Neural cell (in vitro differentiated cells): Measurements from ENCODE around the gene BLOC1S3. TPM values are rescaled to one million over a fixed set of nuclear protein-coding genes. Genes with fewer than 3 reads are reported as not detected.

Experiments used
- H2AFZ ChIP-seq: fragments of 200-600, 300-800 bp; sonication (generic), shearing (Covaris generic); 2 replicates; pipeline ENCODE4 v1.6.0; 2014; ENCODE audit warnings: low read depth, mild to moderate bottlenecking, antibody characterized with exemption, low read length, moderate library complexity
- H3F3A ChIP-seq: fragments of 200-600 bp; shearing (Covaris generic); 2 replicates; pipeline ENCODE4 v1.6.1; 2016; ENCODE audit warnings: mild to moderate bottlenecking, moderate library complexity, mixed read lengths, antibody characterized with exemption, low read length; ENCODE audit not compliant: insufficient read depth, poor library complexity, severe bottlenecking
- H3K27ac ChIP-seq: fragments of 200-600, 300-800 bp; sonication (generic), shearing (Covaris generic); 2 replicates; pipeline ENCODE4 v1.5.1; 2014; ENCODE audit warnings: mild to moderate bottlenecking, low read length, moderate library complexity
- H3K27me3 ChIP-seq: fragments of 300-800, 200-600 bp; sonication (generic), shearing (Covaris generic); 2 replicates; pipeline ENCODE4 v1.6.0; 2014; ENCODE audit warnings: mild to moderate bottlenecking, low read depth, low read length, moderate library complexity; ENCODE audit not compliant: insufficient read depth
- H3K36me3 ChIP-seq: fragments of 300-800, 200-600 bp; sonication (generic), shearing (Covaris generic); 2 replicates; pipeline ENCODE4 v1.5.1; 2014; ENCODE audit warnings: mild to moderate bottlenecking, antibody characterized with exemption, low read length, moderate library complexity; ENCODE audit not compliant: insufficient read depth
- H3K4me2 ChIP-seq: fragments of 300-800, 200-600 bp; sonication (generic), shearing (Covaris generic); 2 replicates; pipeline ENCODE4 v1.6.0; 2014; ENCODE audit warnings: mild to moderate bottlenecking, low read length
- H3K4me3 ChIP-seq: fragments of 300-800, 200-600 bp; sonication (generic), shearing (Covaris generic); 2 replicates; pipeline ENCODE4 v1.5.1; 2014; ENCODE audit warnings: mild to moderate bottlenecking, low read length, moderate library complexity
- H3K79me2 ChIP-seq: fragments of 200-600 bp; shearing (Covaris generic); replicated peaks from 2 replicates; pipeline ENCODE4 v1.6.0; 2014; ENCODE audit warnings: mild to moderate bottlenecking, low read length, moderate library complexity; ENCODE audit not compliant: insufficient read depth
- H3K9ac ChIP-seq: fragments of 300-800, 200-600 bp; sonication (generic), shearing (Covaris generic); 2 replicates; pipeline ENCODE4 v1.6.1; 2016; ENCODE audit warnings: mild to moderate bottlenecking, low read length, mixed read lengths
- H3K9me2 ChIP-seq: fragments of 200-600 bp; shearing (Covaris generic); 2 replicates; pipeline ENCODE4 v1.6.1; 2016; ENCODE audit warnings: mild to moderate bottlenecking, low read length, mixed read lengths; ENCODE audit not compliant: insufficient read depth
- H3K9me3 ChIP-seq: fragments of 200-600, 300-800 bp; sonication (generic), shearing (Covaris generic); 2 replicates; pipeline ENCODE4 v1.6.1; 2016; ENCODE audit warnings: mild to moderate bottlenecking, mixed run types, low read length, moderate library complexity, mixed read lengths
- H4K20me1 ChIP-seq: fragments of 200-600 bp; shearing (Covaris generic); 2 replicates; pipeline ENCODE4 v1.6.1; 2016; ENCODE audit warnings: mild to moderate bottlenecking, mixed run types; ENCODE audit not compliant: insufficient read depth
- CTCF ChIP-seq: fragments of 450-650 bp; IDR thresholded peaks from 2 replicates; pipeline ENCODE4 v1.5.1; 2014; ENCODE audit warnings: antibody characterized with exemption, mild to moderate bottlenecking, moderate library complexity; ENCODE audit not compliant: poor library complexity, severe bottlenecking
- EP300 ChIP-seq: fragments of 450-650 bp; conservative IDR thresholded peaks from 2 replicates; pipeline ENCODE4 v1.6.1; 2014; ENCODE audit warnings: antibody characterized with exemption, mild to moderate bottlenecking, moderate library complexity; ENCODE audit not compliant: poor library complexity, severe bottlenecking
- EZH2 ChIP-seq: fragments of 200-600, 300-800 bp; shearing (Covaris generic), sonication (generic); IDR thresholded peaks from 2 replicates; pipeline ENCODE4 v1.6.1; 2014; ENCODE audit warnings: antibody characterized with exemption, low read length, borderline replicate concordance, mild to moderate bottlenecking; ENCODE audit not compliant: insufficient read depth, poor library complexity, severe bottlenecking
- MXI1 ChIP-seq: fragments of 450-650 bp; conservative IDR thresholded peaks from 2 replicates; pipeline ENCODE4 v1.6.1; 2014; ENCODE audit warnings: antibody characterized with exemption, mild to moderate bottlenecking; ENCODE audit not compliant: poor library complexity, severe bottlenecking
- POLR2AphosphoS5 ChIP-seq: IDR thresholded peaks from 2 replicates; pipeline ENCODE4 v1.6.1; 2012
- RAD21 ChIP-seq: fragments of 450-650 bp; conservative IDR thresholded peaks from 2 replicates; pipeline ENCODE4 v1.6.1; 2014; ENCODE audit warnings: antibody characterized with exemption, mild to moderate bottlenecking, moderate library complexity
- REST ChIP-seq: IDR thresholded peaks from 2 replicates; pipeline ENCODE4 v1.6.1; 2012; ENCODE audit warnings: borderline replicate concordance
- SMC3 ChIP-seq: fragments of 450-650 bp; conservative IDR thresholded peaks from 2 replicates; pipeline ENCODE4 v1.6.1; 2014; ENCODE audit warnings: antibody characterized with exemption, mild to moderate bottlenecking, moderate library complexity; ENCODE audit not compliant: poor library complexity
- TAF1 ChIP-seq: IDR thresholded peaks from 2 replicates; pipeline ENCODE4 v1.6.1; 2012; ENCODE audit warnings: low read depth
- polyA plus RNA-seq: library from polyadenylated mRNA; depleted of rRNA; stranded (reverse); fragments of >200 nt; gene quantifications from 2 replicates; pipeline ENCODE4 v1.2.3, GENCODE V29; 2014

BLOC1S3 gene
- polyA plus RNA-seq, 1 donor from 2014 or later = 1.8 TPM

GRCh38 chr19:45162608-45163143 is 15.9 kb upstream of the BLOC1S3 start:
- Histone ChIP-seq H3K36me3 (no peaks in the 10 kb centered on the region), H3K27ac (no peak overlapping the region), H4K20me1 (no peaks in the 10 kb centered on the region), H3K4me3 (no peak overlapping the region), H3F3A (no peaks in the 10 kb centered on the region), H2AFZ (no peak overlapping the region), H3K9ac (no peak overlapping the region), H3K4me2 (no peak overlapping the region), H3K9me3 (no peaks in the 10 kb centered on the region), H3K9me2 (no peaks in the 10 kb centered on the region), H3K79me2 (no peaks in the 10 kb centered on the region), H3K27me3 (no peaks in the 10 kb centered on the region)
- TF ChIP-seq MXI1 (no peak), RAD21 (no peak), TAF1 (no peak), REST (no peak), EZH2 (no peak), CTCF (no peak), SMC3 (no peak), POLR2AphosphoS5 (no peak), EP300 (no peak)

- Histone ChIP-seq H3K36me3 (no peaks in the 10 kb centered on the region), H3K4me3 (no peak overlapping the region), H2AFZ (no peak overlapping the region), H3K9ac (no peak overlapping the region), H3K79me2 (no peaks in the 10 kb centered on the region), H3F3A (no peaks in the 10 kb centered on the region), H3K9me2 (no peaks in the 10 kb centered on the region), H3K4me2 (no peak overlapping the region), H4K20me1 (no peaks in the 10 kb centered on the region), H3K27ac (no peak overlapping the region), H3K9me3 (no peaks in the 10 kb centered on the region), H3K27me3 (no peaks in the 10 kb centered on the region)
- TF ChIP-seq SMC3 (no peak), RAD21 (no peak), TAF1 (no peak), REST (no peak), EP300 (no peak), MXI1 (no peak), CTCF (no peak), POLR2AphosphoS5 (no peak), EZH2 (no peak)
Observed at GRCh38 chr19:45163156-45163555, 15.4 kb upstream of the BLOC1S3 start.
